ENCODE data around the gene KDM5B.

Gene KDM5B

DNA sequence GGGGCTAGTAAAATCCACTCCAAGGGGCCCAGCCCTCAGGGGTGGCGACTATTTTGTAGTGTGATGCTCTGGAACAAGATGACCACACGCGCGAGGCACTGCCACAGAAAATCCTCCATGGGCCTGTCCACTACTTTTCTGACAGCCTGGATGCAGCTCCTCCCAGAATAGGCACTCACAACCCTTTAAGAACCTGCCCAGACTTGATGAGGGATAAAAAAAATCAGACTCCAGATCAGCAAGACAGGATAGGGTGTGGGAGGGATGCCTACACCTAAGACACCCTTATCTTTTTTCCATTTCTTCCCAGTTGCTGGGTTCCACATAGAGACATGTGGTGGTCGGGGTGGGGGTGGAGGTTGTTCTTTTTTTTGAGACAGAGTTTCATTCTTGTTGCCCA, 36.0 kb upstream of the KDM5B start:
- Histone ChIP-seq H3K4me1 (ENCODE audit: low read depth, poor library complexity, severe bottlenecking) (no peaks in the 10 kb centered on the region), H3K36me3 (ENCODE audit: insufficient read depth) (no peaks in the 10 kb centered on the region), H3K27ac (no peak overlapping the region), H3K27me3 (ENCODE audit: insufficient read depth, low read depth) (no peaks in the 10 kb centered on the region), H2AFZ (ENCODE audit: low read depth) (no peak overlapping the region), H3K4me3 (IDR thresholded peaks at IDR 0.05; ENCODE audit: insufficient read depth, low read depth, low read length) (no peak overlapping the region), H4K20me1 (ENCODE audit: insufficient read depth) (no peaks in the 10 kb centered on the region), H3K4me2 (no peak overlapping the region), H3K9ac (no peak overlapping the region), H3K79me2 (ENCODE audit: insufficient read depth, low read depth) (no peaks in the 10 kb centered on the region)
- no peak for TF ChIP-seq CTCF (conservative IDR thresholded peaks at IDR 0.05; ENCODE audit: low read depth, low read length)

- Histone ChIP-seq H3K4me3 (IDR thresholded peaks at IDR 0.05; ENCODE audit: insufficient read depth, low read depth, low read length) (no peak overlapping the region), H4K20me1 (ENCODE audit: insufficient read depth) (no peaks in the 10 kb centered on the region), H2AFZ (ENCODE audit: low read depth) (no peak overlapping the region), H3K36me3 (ENCODE audit: insufficient read depth) (no peaks in the 10 kb centered on the region), H3K27ac (no peak overlapping the region), H3K4me1 (ENCODE audit: low read depth, poor library complexity, severe bottlenecking) (no peaks in the 10 kb centered on the region), H3K27me3 (ENCODE audit: insufficient read depth, low read depth) (no peaks in the 10 kb centered on the region), H3K79me2 (ENCODE audit: insufficient read depth, low read depth) (no peaks in the 10 kb centered on the region), H3K9ac (no peak overlapping the region), H3K4me2 (no peak overlapping the region)
- TF ChIP-seq CTCF (conservative IDR thresholded peaks at IDR 0.05; ENCODE audit: low read depth, low read length), result no peak
Observed at GRCh38 chr1:202843081-202843480, 34.9 kb upstream of the KDM5B start.

DNA sequence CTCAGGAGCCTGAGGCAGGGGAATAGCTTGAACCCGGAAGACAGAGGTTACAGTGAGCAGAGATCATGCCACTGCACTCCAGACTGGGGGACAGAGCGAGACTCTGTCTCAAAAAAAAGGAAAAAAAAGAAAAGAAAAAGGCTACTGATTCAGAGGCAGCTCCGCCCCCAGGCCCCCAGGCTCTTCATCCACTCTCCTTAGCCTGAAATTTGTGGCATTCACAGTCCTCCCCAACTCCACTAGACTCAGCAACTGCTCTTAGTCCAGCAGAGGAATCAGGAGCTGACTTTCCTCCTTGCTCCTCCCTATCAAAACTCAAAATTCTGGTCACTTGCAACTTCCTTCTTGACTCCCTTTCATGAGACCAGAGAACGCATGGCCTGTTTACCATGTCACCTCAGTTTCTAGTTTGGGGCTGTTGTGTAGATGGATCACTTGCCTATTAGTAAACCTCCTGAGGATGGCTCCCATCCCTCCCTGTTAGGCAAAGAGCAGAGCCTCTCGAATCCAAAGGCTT, 29.6 kb upstream of the KDM5B start:
- Histone ChIP-seq H3K4me1 (ENCODE audit: low read depth, poor library complexity, severe bottlenecking) (no peaks in the 10 kb centered on the region), H3K27ac (no peak overlapping the region), H4K20me1 (ENCODE audit: insufficient read depth) (no peaks in the 10 kb centered on the region), H3K9ac (no peak overlapping the region), H3K4me3 (IDR thresholded peaks at IDR 0.05; ENCODE audit: insufficient read depth, low read depth, low read length) (no peak overlapping the region), H3K27me3 (ENCODE audit: insufficient read depth, low read depth) (no peaks in the 10 kb centered on the region), H3K36me3 (ENCODE audit: insufficient read depth) (no peaks in the 10 kb centered on the region), H2AFZ (ENCODE audit: low read depth) (no peak overlapping the region), H3K79me2 (ENCODE audit: insufficient read depth, low read depth) (no peaks in the 10 kb centered on the region), H3K4me2 (no peak overlapping the region)
- no peak for TF ChIP-seq CTCF (conservative IDR thresholded peaks at IDR 0.05; ENCODE audit: low read depth, low read length)

- H3K27ac ChIP-seq, result no peak overlapping the region
- H3K36me3 ChIP-seq (ENCODE audit: insufficient read depth), result no peaks in the 10 kb centered on the region
- no peak overlapping the region for H3K4me3 ChIP-seq (IDR thresholded peaks at IDR 0.05; ENCODE audit: insufficient read depth, low read depth, low read length)
- no peaks in the 10 kb centered on the region for H4K20me1 ChIP-seq (ENCODE audit: insufficient read depth)
- no peak overlapping the region for H3K9ac ChIP-seq
- no peak overlapping the region for H3K4me2 ChIP-seq
- TF ChIP-seq CTCF (conservative IDR thresholded peaks at IDR 0.05; ENCODE audit: low read depth, low read length), result no peak
- H3K27me3 ChIP-seq (ENCODE audit: insufficient read depth, low read depth), result no peaks in the 10 kb centered on the region
- H2AFZ ChIP-seq (ENCODE audit: low read depth), result no peak overlapping the region
- no peaks in the 10 kb centered on the region for H3K79me2 ChIP-seq (ENCODE audit: insufficient read depth, low read depth)
- H3K4me1 ChIP-seq (ENCODE audit: low read depth, poor library complexity, severe bottlenecking), result no peaks in the 10 kb centered on the region
Observed at GRCh38 chr1:202836623-202837403, 28.6 kb upstream of the KDM5B start.

Measured in KMS-11 (cell line).